Nephron (organoid): Measurements from ENCODE around the gene CTNNA3.
A peak's percentile ranks its signal among the peaks of the same experiment; 100 is the strongest.

Experiments used
- H3K27ac Mint-ChIP-seq, 3 experiments: 2 replicates each; pipeline ENCODE4 v1.8.0; 2020; ENCODE audit warnings: mixed read lengths in 3 of 3, mild to moderate bottlenecking in 2 of 3, moderate library complexity in 1 of 3
- H3K27me3 Mint-ChIP-seq: 2 replicates; pipeline ENCODE4 v1.8.0; 2021; ENCODE audit warnings: low read depth, mild to moderate bottlenecking, moderate library complexity, mixed read lengths
- H3K36me3 Mint-ChIP-seq: 2 replicates; pipeline ENCODE4 v1.8.0; 2020; ENCODE audit warnings: low read depth, mixed read lengths
- H3K4me1 Mint-ChIP-seq: 2 replicates; pipeline ENCODE4 v1.8.0; 2020; ENCODE audit warnings: mixed read lengths
- H3K4me3 Mint-ChIP-seq, 3 experiments: 2 replicates each; pipeline ENCODE4 v1.8.0; 2020; ENCODE audit warnings: mild to moderate bottlenecking in 3 of 3, mixed read lengths in 3 of 3, moderate library complexity in 2 of 3
- H3K9me3 Mint-ChIP-seq: 2 replicates; pipeline ENCODE4 v1.8.0; 2020; ENCODE audit warnings: mixed read lengths
- TF ChIP-seq, protein P1 (sequence below), 3 experiments: fragments of 200-600 bp; sonication (generic); IDR thresholded peaks; one replicate each; pipeline ENCODE4 v1.5.0; 2021; ENCODE audit warnings: antibody characterized with exemption in 3 of 3; ENCODE audit not compliant: unreplicated experiment in 3 of 3

Gene CTNNA3

DNA sequence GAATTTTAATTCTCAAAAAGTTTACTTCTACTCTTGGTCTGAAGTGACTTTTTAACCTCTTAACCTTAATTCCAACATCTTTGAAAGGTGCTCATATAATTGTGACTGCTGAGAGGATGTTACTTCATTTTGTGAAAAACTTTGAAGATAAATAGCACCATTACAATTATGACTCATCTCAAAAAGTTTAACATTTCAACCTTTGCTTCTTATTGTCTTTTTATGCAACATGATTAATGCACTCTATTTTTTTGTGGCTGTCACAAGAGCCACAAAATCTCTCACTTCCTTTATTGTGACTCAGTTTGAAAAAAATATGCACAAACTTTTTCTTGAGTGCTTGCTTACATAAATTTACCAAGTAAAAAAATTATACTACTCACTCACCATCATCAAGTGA lies 387.1 kb downstream of the CTNNA3 start:
- no peaks in the 10 kb centered on the region for H3K36me3 Mint-ChIP-seq
- TF ChIP-seq, protein P1, sequence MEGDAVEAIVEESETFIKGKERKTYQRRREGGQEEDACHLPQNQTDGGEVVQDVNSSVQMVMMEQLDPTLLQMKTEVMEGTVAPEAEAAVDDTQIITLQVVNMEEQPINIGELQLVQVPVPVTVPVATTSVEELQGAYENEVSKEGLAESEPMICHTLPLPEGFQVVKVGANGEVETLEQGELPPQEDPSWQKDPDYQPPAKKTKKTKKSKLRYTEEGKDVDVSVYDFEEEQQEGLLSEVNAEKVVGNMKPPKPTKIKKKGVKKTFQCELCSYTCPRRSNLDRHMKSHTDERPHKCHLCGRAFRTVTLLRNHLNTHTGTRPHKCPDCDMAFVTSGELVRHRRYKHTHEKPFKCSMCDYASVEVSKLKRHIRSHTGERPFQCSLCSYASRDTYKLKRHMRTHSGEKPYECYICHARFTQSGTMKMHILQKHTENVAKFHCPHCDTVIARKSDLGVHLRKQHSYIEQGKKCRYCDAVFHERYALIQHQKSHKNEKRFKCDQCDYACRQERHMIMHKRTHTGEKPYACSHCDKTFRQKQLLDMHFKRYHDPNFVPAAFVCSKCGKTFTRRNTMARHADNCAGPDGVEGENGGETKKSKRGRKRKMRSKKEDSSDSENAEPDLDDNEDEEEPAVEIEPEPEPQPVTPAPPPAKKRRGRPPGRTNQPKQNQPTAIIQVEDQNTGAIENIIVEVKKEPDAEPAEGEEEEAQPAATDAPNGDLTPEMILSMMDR (IDR thresholded peaks at IDR 0.05; ENCODE audit: unreplicated experiment in 3 of 3) = no peak
- H3K4me3 Mint-ChIP-seq = no peak overlapping the region
- no peaks in the 10 kb centered on the region for H3K4me1 Mint-ChIP-seq
- H3K27me3 Mint-ChIP-seq = no peaks in the 10 kb centered on the region
- no peak overlapping the region for H3K27ac Mint-ChIP-seq
- peaks cover 7% of the 10 kb centered on the region for H3K9me3 Mint-ChIP-seq

DNA sequence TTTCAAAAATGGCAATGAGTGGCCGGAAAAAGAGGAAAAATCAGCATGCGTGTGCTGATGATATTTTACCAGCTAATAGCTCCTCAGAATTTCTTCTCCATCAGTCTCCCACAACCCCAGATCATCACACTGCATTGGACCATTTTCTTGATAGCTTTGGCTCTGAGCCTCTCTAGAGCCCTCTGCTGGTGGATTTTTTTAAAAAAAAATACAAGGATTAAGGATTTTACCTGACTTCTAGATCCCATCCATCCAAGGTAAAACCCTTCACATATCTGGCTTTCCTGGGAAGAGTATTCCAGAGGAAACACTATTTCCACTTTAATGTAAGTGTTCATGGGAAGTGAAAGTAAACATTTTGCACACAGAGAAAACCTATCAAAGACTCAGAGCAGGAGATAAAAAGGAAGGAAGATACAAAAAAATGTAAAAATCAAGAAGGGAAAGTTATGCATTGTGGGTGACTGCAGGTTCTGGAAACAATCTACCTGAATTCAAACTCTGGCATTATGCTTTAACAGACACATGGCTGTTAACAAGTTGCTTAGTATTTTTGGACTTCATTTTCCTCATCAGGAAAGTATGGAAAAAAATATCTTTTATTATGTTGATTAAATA lies 389.3 kb downstream of the CTNNA3 start:
- H3K27ac Mint-ChIP-seq = no peak overlapping the region
- no peaks in the 10 kb centered on the region for H3K36me3 Mint-ChIP-seq
- TF ChIP-seq, protein P1 (IDR thresholded peaks at IDR 0.05; ENCODE audit: unreplicated experiment in 3 of 3) = peak; percentile 35 to 56 (median 36)
- no peaks in the 10 kb centered on the region for H3K27me3 Mint-ChIP-seq
- peaks cover 7% of the 10 kb centered on the region for H3K9me3 Mint-ChIP-seq
- H3K4me1 Mint-ChIP-seq = no peaks in the 10 kb centered on the region
- H3K4me3 Mint-ChIP-seq = no peak overlapping the region

DNA sequence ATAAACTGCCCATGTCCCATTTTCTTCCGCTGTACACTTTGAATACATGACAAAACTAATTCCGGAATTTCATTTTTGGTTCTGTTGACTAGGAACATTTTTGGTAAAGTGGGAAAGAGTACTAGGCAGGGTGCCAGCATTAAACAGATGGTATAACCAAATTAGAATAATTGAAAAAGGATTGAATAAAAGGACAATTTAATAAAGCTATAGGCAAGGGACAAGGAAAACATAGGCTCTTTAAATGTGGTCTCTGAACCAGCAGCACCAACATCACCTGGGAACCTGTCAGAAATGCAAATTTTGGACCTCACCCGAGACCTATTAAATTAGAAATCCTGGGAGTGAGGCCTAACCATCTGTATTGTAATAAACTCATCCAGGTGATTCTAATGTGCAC lies 393.3 kb downstream of the CTNNA3 start:
- H3K36me3 Mint-ChIP-seq = no peaks in the 10 kb centered on the region
- H3K27me3 Mint-ChIP-seq = no peaks in the 10 kb centered on the region
- TF ChIP-seq, protein P1 (IDR thresholded peaks at IDR 0.05; ENCODE audit: unreplicated experiment in 3 of 3) = no peak
- no peak overlapping the region for H3K27ac Mint-ChIP-seq
- peaks cover 4% of the 10 kb centered on the region for H3K9me3 Mint-ChIP-seq
- no peaks in the 10 kb centered on the region for H3K4me1 Mint-ChIP-seq
- no peak overlapping the region for H3K4me3 Mint-ChIP-seq

DNA sequence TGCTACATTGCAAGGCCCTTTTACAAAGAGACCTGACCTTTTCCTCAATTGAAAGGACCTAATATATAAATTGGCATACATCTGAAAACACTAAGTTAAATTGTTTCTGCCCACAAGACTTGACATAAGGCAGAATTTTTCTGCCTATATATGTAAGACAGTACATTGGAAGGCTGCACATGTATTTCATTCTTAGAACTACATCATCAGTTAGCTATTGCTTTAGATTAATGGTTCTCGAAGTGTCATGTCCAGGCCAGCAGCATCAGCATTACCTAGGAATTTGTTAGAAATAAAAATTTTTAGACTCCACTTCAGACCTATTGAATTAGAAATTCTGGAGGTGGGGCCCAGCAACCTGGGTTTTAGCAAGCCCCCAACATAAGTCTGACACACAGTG lies 396.2 kb downstream of the CTNNA3 start:
- Mint-ChIP-seq H3K9me3 (peaks cover 2% of the 10 kb centered on the region), H3K27ac (peak overlapping the region in 1 of 3 experiments; percentile 18), H3K27me3 (no peaks in the 10 kb centered on the region), H3K4me1 (no peaks in the 10 kb centered on the region), H3K4me3 (no peak overlapping the region), H3K36me3 (no peaks in the 10 kb centered on the region)
- TF ChIP-seq, protein P1 (IDR thresholded peaks at IDR 0.05; ENCODE audit: unreplicated experiment in 3 of 3) = no peak

DNA sequence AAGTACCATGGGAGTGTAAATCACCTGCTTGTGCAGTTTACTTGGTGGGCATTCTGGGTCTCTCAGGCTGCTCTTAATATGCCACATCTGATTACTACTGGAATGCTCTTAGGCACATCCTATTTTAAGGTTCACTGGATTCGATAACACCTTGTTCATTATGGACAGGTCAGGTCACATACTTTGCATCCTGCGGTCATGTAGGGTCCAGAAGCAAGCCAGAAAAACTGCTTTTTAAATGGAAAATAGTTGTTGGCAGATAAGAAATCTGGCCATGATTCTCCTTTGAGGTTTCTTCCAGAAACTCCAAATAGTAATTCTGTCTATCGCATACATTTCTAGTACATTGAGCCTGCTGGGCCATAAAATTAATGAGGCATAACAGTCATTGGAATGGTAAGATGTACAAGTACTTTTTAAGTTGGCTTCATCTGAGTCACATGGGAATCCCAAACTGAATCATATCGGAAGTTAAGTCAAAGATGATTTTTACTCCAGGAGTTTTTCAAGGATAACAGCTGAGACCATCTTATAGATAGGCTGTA lies 398.3 kb downstream of the CTNNA3 start:
- H3K4me3 Mint-ChIP-seq = no peak overlapping the region
- TF ChIP-seq, protein P1 (IDR thresholded peaks at IDR 0.05; ENCODE audit: unreplicated experiment in 3 of 3) = no peak
- peaks cover 2% of the 10 kb centered on the region for H3K9me3 Mint-ChIP-seq
- H3K36me3 Mint-ChIP-seq = no peaks in the 10 kb centered on the region
- H3K27ac Mint-ChIP-seq = no peak overlapping the region
- no peaks in the 10 kb centered on the region for H3K27me3 Mint-ChIP-seq
- H3K4me1 Mint-ChIP-seq = no peaks in the 10 kb centered on the region

DNA sequence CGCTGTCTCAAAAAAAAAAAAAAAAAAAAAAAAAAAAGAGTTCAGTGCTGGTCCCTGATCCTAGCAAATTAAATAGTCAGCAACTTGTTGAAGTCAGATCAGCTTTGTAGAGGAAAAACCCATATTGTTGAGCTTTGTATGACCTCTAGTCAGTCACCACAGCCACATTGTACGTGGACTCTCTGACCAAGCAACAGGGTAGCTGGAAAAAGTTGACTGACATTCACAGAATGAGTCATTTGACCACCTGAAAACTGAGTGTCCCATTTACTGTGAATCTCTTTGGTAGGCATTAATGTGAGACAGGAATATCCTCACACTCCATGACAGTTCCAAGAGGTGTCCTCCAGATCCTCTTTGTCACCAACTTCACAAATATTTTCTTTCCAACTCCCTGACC lies 399.1 kb downstream of the CTNNA3 start:
- H3K36me3 Mint-ChIP-seq = no peaks in the 10 kb centered on the region
- no peak overlapping the region for H3K27ac Mint-ChIP-seq
- TF ChIP-seq, protein P1 (IDR thresholded peaks at IDR 0.05; ENCODE audit: unreplicated experiment in 3 of 3) = no peak
- H3K9me3 Mint-ChIP-seq = peaks cover 2% of the 10 kb centered on the region
- no peaks in the 10 kb centered on the region for H3K4me1 Mint-ChIP-seq
- no peak overlapping the region for H3K4me3 Mint-ChIP-seq
- H3K27me3 Mint-ChIP-seq = no peaks in the 10 kb centered on the region
